Activated naive CD4-positive, alpha-beta T cell (primary cell): ENCODE data around the gene TUBA8.
"Not testable (repeated sequence)": the region's sequence is repeated elsewhere in the genome, so short reads cannot be mapped to it uniquely, and the experiment has no call there.

Experiments
- DNase-seq, 4 experiments: peaks; one replicate each; lab custom pipeline; 2025; lab: John Stamatoyannopoulos, UW

The TUBA8 gene

DNA sequence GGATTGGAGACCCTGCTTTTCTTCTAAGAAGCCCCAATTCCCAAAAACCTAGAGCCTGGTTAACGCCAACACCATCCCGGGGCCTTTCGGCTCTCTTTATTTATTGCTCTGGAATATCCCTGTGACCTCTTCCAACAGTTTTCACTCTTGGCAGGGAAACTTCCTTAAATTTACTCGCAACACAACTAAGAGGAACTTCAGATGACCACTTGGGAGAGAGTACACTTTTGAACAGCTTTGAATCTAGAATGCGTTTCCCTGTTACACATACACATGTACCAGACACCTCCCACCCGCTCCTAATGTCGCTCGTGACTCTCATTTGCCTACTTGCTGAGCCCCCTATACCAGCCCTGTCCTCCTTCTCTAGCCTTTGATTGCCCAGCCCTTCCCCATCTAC lies 19.4 kb downstream of the TUBA8 start:
- DNase-seq, result no peak

DNA sequence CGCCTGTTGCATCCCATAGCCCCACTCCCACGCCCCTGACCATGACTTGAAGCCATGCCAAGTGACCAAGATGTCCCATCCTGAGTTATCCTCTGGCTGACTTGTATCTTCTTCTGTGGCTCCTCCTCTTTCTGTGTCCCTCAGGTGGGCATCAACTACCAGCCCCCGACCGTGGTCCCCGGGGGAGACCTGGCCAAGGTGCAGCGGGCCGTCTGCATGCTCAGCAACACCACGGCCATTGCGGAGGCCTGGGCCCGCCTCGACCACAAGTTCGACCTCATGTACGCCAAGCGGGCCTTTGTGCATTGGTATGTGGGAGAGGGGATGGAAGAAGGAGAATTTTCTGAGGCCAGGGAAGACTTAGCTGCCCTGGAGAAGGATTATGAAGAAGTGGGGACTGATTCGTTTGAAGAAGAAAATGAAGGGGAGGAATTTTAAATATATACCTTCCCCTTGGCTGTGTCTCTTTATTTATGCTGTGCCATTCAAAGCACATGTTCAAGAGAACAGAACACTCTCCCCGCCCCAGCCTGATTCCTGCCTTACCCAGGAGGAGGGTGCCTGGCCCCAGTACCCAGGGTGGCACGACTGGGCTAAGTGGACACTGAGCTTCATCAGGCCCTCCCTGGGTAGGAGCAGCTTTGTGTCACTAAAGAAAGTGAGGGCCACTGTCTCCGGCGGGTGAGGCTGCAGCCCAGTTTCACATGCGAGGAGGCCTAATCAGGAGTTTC lies 20.3 kb downstream of the TUBA8 start:
- no peak for DNase-seq

DNA sequence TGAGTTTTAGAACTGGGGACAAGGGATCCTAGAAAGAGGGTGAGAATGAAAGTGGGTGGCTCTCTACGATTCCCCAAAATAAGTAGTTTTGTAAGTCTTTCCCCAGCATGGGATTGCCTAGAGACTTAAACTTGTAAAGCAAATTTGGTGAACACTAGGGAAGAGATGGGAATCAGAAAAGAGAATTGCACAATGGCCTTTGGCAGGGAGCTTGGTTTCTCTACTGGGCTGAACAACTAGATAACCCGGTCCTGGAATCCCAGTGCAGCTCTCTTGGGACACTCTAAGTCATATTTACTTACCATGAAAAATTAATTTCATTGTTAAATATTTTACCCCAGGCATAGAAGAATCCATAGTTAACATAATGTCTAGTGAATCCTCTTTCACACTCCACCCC lies 22.8 kb downstream of the TUBA8 start:
- no peak for DNase-seq

DNA sequence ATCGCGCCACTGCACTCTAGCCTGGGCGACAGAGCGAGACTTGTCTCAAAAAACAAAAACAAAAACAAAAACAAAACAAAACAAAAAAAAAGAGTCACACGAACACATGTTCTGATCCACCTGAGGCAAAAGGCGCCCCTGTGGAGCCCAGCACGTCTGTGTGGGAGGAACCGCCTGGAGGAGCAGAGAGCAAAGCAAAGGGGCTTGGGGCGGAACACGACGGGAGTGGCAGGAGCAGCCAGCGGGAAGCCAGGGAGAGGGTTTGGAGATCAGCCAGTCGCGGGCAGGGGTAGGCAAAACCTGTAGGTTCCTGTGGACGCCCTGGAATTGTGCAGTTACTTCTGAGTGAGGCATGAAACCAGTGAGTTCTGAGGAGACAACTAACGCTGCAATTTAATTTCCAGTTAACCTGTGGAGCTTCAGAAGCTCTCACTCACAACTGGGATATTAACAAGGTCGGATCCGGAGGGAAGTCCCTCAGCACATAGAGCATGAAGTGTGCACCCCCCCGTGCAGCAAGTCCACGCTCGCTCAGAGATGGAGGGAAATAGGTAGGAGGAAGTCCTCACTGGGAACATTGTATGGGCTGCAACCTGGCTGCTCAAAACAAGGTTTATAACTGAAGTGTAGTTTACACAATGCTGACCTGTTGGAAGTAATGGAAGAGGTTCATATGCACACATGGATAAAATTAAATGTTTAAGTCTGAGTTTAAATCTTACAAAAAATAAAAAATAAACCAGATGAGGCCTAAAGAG lies 26.1 kb downstream of the TUBA8 start:
- no peak for DNase-seq

DNA sequence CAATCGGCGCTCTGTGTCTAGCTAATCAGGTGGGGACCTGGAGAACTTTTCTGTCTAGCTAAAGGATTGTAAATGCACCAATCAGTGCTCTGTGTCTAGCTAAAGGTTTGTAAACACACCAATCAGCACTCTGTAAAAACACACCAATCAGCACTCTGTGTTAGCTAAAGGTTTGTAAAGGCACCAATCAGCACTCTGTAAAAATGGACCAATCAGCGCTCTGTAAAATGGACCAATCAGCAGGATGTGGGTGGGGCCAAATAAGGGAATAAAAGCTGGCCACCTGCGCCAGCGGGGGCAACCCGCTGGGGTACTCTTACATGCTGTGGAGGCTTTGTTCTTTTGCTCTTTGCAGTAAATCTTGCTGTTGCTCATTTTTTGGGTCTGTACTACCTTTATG lies 30.4 kb downstream of the TUBA8 start:
- not testable (repeated sequence) for DNase-seq

DNA sequence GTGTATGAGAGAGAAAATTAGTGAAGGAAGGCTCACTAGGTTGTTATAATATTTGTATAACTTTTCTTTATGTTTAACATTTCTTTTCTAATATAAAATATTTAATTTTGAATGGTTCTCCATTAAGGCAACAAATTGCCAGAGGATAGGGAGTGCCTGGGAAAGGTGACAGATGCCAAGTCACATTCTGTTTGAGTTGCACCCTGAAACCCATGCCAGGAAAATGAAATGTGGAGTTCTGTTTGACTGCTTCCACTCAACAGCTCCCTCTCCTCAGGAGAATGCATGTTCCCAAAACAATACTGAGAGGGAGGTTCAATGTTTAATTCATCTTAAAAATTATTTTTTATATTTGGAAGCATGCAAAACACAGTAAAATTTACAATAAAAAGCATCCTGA lies 33.5 kb downstream of the TUBA8 start:
- no peak for DNase-seq

DNA sequence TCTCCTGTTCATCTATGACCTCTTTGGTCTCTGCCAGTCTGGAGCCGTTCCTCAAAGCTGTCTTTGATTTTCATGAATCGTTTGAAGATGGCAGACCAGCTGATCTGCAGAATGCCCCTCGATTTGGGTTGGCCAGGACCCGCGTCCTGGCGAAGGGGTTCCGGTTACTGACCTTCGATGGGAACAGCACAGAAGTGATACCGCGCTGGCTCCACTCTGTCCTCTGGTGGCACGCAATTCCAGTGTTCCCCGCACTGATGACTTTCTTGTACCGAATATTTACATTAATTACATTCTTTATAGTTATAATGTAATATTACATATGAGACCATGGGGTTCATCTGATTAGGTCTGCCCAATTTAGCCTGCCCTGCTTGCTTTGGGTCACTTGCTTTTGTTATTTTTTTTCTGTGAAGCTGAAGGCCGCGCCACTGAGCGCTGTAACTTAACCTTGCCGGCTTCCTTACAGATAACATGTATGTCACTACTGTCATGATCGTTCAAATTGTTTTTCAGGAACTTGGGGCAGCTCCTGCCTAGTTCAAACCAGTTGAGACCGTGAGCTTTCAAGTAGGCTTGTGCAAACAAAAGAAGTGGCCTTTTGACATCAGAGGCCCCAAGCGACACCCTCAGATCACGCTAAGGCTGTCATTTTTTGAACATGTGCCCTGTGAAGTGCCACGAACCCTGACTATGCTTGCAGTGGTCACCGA lies 35.2 kb downstream of the TUBA8 start:
- no peak for DNase-seq

DNA sequence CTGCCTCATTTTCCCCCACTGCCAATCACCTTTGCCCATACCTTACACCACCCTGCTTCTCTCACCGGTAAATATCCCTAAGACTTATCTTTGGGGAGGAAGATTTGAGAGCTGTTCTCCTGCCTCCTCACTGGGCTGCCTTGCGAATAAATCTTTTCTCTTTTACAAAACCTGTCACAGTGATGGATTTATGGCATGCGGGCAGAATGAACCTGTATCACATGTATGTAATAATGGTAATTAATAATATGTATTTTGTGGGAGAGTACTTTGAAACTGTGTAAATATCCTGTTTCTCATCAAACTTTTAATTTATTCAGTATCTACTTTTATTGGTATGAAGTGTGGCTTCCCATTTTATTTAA lies 35.8 kb downstream of the TUBA8 start:
- DNase-seq, result no peak

DNA sequence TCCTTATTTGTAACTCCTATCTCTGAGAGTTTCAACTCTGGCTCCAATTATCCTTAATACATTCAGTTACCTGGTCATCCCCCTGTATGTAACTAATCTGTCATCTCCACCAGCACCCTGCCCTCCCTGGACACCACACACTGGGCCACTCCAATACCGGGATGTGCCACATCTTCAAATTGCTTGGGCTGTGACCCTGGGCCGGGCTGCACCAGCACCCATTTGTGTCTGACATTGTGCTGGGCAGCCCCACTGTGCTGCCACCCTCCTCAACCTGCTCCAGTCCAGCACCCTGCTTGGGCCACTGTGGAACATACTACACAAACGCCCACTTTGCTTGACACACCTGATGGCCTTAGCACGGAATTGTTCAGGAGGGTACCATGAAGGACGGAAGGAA lies 37.2 kb downstream of the TUBA8 start:
- DNase-seq, result no peak

DNA sequence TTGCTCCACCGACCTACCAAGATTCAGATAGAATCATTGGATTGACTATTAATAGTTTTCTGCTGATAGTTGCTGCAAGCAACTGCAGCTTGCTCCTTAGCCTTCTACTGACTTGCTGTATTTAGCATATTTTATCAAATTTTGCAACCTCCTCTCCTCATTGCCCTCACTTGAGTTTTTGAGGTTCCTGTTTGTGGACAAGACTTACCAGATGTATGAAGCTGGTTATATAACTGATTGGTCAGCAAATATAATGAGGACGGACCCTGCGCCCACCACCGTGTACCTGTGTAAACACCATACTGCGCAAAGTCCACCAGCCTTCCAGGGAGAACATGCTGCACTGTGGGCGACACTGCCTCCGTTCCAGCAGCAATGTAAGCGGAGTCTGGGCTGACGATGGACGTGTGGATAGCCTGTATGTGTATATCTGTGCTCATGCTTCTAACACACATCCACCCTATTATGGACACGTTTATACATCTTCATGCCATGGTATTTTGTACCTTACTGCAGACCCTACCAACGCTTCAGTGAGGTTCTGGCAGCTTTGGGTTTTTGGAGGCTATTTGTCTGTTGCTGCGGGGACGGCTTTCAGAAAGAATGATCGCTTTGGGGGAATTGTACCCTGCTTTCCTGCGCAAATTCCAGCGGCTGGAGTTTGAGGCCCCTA lies 37.8 kb downstream of the TUBA8 start:
- DNase-seq, result no peak

DNA sequence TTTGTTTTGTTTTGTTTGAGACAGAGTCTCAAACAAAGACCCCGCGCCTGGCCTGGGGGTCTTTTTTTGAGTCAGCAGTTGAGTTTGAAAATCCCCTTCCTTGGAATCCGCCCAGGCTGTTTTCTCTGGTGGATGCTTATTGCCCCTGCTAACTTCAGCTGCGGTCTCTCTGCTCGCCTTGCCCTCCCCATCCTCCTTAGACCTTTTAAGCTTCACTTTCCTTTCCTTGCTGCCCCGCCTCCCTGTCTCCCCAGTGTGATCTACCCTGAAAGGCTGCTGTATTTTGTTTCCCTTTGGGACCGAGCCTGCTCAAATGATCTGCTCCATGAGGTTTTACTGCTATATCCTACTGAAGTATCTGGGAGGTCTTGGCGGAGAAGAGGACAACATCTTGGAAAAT lies 41.9 kb downstream of the TUBA8 start:
- DNase-seq, result peak in 2 of 4 experiments; percentile 8 to 13

DNA sequence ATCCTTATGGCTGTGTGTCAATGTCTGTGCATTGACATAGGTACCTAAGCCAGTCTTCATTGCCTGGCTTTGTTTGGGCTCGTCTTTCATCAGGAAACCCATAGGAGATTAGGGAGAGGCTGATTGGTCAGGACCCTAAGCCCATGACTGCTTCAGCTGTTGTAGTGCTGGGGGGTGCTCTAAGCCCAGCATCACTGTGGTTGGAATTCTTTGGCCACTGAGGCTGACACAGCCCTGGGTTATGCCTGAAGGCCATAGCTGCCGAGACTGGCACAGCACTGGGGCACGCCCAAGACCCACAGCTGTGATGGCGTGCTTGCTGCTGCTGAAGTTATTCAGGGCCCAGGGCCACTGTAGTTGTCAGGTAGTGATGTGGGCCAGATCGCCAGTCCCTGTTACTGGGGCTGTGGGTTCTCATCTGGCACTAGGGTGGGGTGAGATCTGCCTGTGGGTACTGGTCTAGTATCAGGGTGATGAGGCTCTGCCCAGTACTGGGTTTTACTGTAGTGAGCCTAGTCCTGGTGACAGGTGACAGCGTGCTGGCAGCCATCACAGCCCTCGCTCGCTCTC lies 44.3 kb downstream of the TUBA8 start:
- no peak for DNase-seq

DNA sequence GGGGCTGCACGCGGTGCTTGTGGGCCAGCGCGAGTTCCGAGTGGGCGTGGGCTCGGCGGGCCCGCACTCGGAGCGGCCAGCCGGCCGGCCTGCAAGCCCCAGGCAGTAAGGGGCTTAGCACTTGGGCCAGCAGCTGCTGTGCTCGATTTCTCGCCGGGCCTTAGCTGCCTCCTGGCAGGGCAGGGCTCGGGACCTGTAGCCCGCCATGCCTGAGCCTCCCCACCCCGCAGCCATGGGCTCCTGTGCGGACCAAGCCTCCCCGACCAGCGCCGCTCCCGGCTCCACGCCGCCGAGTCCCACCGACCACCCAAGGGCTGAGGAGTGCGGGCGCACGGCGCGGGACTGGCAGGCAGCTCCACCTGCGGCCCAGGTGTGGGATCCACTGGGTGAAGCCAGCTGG lies 44.9 kb downstream of the TUBA8 start:
- DNase-seq, result not testable (repeated sequence)

DNA sequence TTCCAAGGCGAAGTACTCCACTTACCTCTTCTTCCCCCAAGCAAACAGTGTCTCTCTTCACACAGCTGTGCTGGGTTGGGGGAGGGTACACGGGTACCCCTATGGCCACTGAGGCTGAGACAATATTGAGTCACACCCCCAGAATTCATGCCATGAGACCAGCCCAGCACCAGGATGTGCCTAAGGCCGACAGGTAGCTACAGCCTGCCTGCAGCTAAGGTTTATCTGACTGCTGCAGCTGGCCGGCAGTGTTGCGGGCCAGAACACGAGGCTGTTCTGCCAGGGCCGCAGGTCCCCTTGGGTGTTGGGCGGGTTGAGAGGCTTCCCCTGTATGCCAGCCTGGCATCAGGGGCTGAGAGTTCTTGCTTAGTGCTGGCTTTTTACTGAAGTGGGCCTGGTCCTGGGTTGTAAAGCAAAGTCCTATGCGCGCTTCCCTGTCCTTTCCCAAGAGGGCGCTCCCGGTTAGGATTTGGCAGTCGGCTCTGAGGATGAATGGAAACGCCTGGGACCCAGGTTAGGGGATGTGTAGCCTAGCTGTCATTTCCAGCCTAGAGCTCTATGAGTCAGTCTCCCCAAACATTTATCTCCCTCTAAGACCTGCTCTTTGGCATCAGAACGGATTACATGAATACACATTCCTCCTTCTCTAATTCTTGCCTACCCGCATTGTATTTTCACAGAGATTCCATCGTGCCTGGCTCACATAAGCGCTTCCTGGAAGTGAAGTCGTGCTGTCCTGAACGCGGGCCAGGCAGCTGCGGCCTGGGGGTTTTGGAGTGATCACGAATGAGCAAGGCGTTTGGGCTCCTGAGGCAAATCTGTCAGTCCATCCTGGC lies 46.5 kb downstream of the TUBA8 start:
- no peak for DNase-seq

DNA sequence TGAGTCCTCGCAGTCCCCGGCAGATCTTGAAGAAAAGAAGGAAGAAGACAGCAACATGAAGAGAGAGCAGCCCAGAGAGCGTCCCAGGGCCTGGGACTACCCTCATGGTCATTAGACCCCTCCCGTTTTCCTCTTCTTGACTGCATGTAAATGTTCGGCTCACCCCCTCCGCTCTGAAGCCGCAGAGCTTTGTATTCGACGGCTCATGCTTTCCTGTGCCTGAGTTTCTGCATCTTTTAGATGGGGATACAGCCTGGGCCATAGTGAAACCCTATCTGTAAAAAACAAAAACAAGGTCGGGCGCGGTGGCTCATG lies 47.1 kb downstream of the TUBA8 start:
- no peak for DNase-seq

DNA sequence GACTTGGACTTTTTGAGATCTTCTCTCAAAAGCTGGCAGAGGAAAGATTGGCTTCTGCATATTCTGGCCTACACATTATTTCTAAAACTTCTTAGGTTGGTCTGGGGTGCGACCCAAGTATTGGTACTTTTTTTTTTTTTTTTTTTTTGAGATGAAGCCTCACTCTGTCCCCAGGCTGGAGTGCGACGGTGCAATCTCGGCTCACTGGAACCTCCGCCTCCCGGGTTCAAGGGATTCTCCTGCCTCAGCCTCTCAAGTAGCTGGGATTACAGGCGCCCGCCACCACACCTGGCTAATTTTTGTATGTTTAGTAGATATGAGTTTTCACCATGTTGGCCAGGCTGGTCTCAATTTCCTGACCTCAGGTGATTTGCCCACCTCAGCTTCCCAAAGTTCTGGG lies 50.0 kb downstream of the TUBA8 start:
- DNase-seq, result not testable (repeated sequence)

DNA sequence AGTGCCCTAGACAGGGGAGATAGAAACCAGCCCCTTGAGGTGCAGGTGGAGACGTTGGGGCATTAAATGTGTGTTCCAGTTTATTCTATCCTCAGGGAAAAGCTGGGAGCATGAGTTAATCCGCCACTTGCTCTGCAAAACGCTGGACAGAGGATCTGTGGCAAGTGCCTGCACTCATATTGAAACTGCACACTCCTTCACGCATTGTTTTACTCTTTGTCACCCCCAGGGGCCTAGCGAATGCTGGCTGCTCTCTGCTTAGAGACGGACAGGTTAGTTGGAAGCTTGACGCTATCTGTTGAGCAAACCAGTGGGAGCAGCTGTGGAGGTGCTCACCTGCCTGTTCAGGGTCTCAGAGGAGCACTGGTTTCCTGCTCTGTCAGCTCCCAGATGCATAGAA lies 53.2 kb downstream of the TUBA8 start:
- DNase-seq, result not testable (repeated sequence)

DNA sequence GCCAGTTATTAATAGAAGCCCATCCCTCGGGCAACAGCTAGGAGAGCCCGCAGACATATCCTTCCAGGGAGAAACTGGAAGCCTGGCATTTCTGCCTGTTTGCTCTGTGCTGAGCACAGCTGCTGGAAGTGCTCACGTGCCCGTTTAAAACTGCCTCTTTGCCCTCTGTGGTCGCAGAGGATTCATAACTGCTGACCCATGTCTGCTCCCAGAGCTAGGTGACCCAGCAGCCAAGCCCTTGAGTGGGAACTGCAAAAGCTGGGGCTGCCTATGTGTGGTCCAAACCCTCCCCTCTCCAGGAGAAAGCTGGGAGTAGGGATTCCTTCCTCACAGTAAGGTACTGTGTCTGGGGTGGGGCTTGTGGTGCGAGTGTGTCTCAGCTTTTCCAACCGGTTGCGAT lies 54.0 kb downstream of the TUBA8 start:
- not testable (repeated sequence) for DNase-seq

DNA sequence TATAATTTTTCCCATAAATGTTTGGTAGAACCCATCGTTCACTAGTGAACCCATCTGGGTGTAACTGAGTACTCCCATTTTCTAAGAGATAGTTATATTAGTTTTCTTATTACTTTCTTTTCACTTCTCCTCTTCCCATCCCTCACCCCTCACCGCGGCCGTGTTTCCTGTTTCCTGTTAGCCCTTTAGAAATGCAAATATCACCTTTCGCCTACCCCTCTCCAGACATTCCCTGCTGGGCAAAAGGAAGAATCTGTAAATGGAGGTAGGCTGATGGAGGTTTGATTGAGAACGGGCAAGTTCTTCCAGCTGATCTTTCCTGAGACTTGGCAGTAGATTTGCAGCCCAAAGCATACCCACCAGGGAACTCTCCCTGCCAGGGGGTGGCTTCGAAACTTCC lies 54.7 kb downstream of the TUBA8 start:
- not testable (repeated sequence) for DNase-seq

DNA sequence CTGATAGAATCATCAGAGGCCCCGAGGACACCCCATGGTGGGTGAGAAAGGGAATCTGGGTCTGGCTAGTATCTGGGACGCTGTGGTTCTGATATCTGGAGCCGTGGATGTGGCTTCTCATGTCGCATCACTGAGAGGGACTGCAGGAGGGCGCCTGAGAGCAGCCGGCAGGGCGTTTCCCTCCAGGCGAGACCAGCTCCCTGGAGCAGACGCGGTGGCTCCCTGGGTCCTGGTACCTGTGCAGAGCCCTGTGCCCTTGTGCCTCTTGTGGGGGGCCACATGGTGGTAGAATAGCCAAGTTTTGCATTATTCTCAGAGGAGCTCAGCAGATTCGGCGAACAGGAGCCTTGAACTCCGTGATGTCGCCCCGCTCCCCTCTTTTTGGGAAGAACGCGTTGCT lies 59.7 kb downstream of the TUBA8 start:
- not testable (repeated sequence) for DNase-seq

DNA sequence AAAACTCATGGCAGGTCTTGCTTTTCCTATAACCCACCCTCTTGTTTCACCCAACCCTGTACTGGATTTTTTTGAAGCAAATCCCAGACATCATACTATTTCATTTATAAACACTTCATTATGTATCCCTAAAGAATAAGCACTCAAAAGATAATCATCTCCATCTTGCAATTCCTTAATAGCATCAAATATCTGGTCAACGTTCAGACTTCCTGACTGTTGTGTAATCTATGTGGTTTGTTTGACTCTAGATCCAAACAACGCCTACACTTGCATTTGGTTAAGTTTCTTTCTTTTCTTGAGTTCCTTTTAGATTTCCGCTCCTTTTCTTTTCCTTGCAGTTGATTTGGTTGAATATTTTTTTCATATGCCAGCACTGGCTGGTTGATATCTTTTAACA lies 61.6 kb downstream of the TUBA8 start:
- DNase-seq, result not testable (repeated sequence)
